ENCODE results near the gene DYNC1I1.

DYNC1I1 gene

GRCh38 chr7:96135241-96135640 lies 362.9 kb downstream of the DYNC1I1 start:
- DNase-seq (ENCODE audit: low read depth, low spot score), result no peak

GRCh38 chr7:96136600-96137239 lies 364.4 kb downstream of the DYNC1I1 start:
- no peak for DNase-seq (ENCODE audit: low read depth, low spot score)

- no peak for DNase-seq (ENCODE audit: low read depth, low spot score)
Observed at GRCh38 chr7:96143495-96144259, 371.3 kb downstream of the DYNC1I1 start.

DNA sequence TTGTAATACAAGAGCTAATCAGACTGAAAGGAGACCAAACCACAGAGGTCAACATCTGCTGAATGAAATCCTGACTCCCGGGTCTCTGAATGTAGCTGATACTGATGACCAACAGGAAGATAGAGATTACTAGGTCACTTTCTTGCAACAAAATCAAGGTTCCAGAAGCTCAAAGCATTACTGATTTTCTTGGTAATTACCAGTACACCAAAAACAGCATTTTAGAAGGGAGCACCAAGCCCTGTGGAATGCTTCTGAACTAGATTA lies 371.8 kb downstream of the DYNC1I1 start:
- DNase-seq (ENCODE audit: low read depth, low spot score), result no peak

All from astrocyte of the hippocampus (primary cell).